Thoracic aorta endothelial cell (primary cell): ENCODE results near the gene FBXL16. TPM values are rescaled to one million over a fixed set of nuclear protein-coding genes. Genes with fewer than 3 reads are reported as not detected.

Experiments used
- total RNA-seq: library from RNA; depleted of rRNA; stranded (reverse); fragments of >200 nt; gene quantifications from 2 replicates; pipeline ENCODE4 v1.2.3, GENCODE V29; 2012

FBXL16 gene, protein sequence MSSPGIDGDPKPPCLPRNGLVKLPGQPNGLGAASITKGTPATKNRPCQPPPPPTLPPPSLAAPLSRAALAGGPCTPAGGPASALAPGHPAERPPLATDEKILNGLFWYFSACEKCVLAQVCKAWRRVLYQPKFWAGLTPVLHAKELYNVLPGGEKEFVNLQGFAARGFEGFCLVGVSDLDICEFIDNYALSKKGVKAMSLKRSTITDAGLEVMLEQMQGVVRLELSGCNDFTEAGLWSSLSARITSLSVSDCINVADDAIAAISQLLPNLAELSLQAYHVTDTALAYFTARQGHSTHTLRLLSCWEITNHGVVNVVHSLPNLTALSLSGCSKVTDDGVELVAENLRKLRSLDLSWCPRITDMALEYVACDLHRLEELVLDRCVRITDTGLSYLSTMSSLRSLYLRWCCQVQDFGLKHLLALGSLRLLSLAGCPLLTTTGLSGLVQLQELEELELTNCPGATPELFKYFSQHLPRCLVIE
- total RNA-seq = 0.65 and 0.66 TPM in 2 replicates

DNA sequence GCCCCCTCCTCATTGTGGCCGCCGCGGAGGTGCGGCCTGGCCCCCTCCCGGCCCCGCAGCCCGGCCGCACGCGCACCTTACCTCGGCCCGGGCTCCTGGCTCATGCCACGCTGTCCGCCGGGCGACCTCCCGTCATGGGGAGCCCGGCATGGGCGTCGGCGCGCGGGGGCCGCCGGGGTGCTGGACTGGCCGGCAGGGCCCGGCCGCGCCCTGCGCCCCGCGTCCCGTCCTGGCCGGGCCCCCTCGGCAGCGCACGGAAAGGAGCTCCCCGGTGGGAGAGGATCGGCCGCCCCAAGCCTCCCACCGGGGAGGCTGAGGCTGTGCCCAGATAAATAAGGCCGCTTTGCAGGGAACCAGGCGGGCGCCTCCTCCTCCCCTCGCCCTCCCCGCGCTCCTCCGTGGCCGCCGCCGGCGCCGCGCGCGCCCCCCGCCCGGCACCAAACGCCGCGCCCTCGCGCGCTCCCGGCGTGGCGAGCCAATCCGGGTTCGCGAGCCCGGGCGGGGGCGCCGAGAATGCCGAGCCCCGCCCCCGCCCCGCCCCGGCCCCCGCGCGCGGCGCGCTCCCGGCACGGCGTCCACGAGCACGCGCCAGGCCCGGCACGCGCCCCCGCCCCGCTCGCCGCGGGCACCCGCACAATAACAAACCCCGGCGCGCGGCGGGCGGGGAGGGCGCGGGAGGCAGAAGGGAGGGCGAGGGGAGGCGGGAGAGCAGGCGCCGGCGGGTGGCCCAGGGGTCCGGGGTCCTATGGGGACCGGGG lies at the start of gene FBXL16:
TSS of gene FBXL16 (minus strand) at position 371 of the 758 bp plus-strand sequence. CDS start 8,396 bp downstream, outside the sequence.

DNA sequence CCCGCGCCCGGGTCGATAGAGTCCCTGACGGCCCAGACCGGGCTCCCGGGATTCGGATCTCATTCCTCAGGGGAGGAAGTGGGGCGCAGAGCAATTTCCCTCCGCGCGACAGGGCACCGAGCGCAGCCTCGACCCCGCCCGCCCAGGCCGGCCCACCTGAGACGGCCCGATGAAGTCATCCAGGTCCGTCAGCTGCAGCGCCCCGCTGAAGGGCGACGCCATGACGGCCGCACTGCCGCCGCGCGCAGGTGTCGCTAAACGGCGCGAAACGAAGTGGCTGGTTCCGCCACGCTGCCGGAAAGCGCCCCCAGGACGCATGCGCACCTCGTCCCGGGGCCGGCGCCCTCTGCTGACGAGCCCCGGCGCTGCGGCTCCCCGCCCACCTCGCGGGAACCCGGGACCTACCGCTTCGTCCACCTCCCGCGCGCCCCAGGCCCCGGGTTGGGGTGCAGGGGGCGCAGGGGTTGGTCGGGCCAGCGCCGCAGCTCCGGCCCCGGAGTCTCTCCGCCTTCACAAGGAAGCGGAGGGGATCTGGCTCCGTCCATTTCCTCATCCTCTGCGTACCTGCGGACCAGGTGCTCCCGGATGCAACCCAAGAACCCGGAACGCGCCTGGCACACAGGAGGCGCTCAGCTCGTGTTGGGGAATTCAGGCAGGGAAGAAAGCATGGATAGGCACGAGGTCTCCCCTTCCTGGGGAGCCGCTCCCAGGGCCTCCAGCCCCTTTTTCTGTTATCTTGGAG lies 35.3 kb upstream of the FBXL16 start, which contains the start of gene CIAO3:
TSS of gene CIAO3 (minus strand) at position 234 of the 742 bp plus-strand sequence. CDS start at position 222, 12 bp downstream.

DNA sequence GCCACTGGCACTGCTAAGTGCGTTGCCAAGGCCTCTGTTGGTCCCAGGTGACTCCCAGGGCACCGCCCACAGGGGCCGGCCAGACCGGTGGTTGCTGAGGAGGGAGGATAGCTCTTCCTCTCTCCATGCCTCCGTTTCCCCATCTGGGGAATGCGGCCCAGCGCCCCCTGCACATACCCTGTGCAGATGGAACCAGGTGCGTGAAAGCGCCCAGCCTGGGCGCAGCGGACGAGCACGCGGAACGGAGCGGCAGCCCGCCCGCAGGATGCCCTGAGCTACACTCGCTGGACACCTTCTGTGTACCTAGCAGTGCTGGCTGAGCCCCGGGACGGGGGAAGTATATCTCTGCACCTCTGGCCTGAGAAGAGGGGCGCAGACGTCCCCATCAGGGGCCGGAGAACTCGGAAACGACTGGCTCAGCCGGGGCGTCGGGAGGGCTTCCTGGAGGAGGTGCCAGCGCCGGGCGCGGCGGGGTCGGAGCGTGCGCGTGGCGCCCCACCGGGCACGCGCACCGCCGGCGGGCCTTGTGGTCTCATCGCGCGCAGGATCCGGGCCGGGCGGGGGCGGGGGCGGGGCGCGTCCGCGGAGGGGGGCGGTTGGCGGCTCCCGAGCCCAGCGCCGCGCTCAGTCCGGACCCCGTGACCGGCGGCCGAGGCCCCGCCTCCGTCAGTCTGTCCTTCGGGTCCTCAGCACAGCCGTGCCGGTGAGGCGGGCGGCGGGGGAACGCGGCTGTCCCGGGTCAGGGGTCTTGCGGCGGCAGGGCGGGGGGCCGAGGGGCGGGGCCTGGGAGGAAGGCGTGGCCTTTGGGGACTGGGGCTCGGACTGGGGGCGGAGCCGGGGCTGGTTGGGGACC lies 21.1 kb upstream of the FBXL16 start, which contains the start of the genes CCDC78 and HAGHL:
TSS of gene CCDC78 (minus strand) at position 6 of the 853 bp plus-strand sequence. CDS start 76 bp downstream, outside the sequence.
TSS of gene HAGHL (plus strand) at position 669 of the 853 bp plus-strand sequence. CDS start 404 bp downstream, outside the sequence.

DNA sequence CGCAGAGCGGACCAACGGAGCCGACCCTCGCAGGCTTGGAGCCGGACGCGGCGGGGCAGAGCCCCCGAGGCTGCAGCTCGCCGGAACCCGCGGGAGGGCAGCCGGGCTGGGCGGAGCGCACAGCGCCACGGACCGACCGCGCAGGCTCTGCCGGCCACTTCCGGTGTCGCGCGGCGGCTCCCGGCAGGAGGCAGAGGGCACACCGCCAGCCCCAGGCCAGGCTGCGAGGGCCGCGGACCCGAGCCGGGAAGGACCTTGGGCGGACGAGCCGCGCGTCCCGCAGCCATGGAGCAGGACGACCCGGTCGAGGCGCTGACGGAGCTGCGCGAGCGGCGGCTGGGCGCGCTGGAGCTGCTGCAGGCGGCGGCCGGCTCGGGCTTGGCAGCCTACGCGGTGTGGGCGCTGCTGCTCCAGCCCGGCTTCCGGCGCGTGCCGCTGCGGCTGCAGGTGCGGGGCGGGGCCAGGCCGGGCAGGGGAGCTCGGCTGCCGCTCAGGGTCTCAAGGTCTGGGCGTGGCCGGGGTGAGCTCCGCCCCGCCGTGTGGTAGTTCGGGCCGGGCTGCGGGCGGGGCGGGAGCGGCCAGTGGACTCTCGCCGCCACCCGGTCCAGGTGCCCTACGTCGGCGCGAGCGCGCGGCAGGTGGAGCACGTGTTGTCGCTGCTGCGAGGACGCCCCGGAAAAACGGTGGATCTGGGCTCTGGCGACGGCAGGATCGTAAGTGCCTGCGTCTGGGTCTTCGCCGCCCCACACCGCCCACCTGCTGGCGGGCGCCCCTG lies 15.6 kb upstream of the FBXL16 start, which contains the start of gene ANTKMT:
TSS of gene ANTKMT (plus strand) at position 157 of the 775 bp plus-strand sequence. CDS start at position 286, 129 bp downstream.

DNA sequence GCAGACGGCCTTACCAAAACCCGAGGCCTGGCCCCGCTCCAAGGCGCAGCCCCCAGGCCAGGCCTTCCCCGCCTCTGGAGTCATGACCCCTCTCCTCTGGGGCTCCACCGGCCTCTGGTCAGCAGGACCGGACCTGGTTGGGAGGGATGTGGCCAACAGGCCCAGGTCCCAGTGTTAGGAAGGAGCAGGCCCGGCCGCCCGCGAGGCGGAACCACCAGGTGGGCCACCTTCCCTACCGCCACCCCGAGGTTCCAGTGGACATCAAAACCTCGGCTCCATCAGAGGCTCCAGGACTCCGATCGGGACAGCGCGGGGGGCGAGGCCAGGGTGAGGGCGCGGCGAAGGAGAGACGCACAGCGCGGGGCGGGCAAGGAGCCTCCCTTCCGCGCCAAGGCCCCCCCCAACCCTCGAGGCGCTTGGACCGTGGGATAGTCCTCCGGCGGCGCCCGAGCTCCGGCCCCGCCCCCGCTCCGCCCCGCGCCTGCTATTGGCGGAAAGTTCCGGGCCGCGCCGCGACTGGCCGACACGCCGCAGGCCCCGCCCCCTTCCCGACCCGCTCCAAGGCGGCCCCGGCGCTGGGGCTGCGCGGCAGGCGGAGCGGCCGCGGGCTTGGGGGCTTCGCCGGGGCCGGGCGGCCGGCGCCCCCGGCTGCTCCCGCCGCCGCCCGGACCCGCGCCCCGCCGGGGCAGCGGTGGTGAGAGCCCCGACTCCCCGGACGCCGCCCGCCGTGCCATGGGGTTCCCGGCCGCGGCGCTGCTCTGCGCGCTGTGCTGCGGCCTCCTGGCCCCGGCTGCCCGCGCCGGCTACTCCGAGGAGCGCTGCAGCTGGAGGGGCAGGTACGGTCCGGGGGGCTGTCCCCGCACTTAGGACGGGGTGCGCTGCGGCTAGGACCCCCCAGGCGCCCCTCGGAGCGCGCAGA lies 9.2 kb upstream of the FBXL16 start, which contains the start of gene METRN:
TSS of gene METRN (plus strand) at position 561 of the 919 bp plus-strand sequence. CDS start at position 733, 172 bp downstream.

DNA sequence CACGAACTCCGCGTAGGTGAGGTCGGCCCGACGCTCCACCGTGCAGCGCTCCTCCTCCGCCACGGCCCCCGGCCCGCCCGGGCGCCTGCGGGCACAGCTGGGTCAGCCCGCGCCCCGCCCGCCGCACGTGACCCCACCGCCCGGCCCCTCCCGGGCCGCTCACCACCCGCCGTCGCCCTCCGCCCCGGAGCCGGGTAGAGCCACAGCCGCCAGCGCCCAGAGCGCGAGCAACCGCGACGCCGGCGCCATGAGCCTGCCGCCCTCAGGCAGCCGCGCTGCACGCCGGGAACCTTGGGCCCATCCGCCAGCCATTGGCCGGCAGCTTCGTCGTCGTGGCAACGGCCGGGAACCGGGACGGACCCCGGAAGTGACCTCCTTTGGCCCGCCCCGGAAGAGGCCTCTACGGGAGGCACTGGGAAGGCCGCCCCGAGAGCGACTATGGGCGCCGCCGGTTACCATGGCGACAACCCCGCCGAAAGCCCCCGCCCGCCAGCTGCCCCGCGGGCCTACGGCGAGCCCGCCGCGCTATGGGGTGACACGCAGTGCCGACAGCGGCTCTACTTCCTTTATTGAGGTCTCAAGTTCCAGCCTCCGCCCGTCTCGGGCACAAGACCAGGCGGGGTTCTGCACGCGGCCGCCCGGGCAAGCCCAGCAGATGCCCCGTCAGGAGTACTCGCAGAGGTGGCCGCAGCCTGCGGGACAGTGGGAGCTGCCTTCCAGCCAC lies 21.4 kb downstream of the FBXL16 start, which contains the start of gene JMJD8:
TSS of gene JMJD8 (minus strand) at position 264 of the 724 bp plus-strand sequence. CDS start at position 249, 15 bp downstream.

DNA sequence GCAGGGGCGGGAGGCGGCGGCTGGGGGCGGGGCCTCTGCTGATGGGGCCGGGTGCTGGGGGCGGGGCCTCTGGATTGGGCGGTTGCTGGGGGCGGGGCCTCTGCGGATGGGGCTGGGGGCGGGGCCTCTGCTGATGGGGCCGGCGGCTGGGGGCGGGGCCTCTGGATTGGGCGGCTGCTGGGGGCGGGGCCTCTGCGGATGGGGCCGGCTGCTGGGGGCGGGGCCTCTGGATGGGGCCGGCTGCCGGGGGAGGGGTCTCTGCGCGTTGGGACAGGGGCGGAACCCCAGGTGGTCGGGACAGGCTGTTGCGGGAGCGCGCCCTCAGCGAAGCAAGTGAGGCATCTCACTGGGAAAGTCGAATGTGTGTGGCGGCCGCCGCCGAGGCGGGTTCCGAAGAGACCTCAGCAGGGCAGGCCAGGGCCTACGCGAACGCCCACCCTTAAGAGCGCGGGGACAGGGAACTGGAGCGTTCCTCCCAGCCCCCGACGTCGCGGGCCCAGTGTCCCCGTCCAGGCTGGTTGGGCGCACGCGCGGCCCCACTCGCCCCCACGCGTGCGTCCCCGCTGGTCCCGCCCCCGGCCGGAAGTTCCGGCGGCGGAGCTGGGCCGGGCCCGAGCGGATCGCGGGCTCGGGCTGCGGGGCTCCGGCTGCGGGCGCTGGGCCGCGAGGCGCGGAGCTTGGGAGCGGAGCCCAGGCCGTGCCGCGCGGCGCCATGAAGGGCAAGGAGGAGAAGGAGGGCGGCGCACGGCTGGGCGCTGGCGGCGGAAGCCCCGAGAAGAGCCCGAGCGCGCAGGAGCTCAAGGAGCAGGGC lies 25.6 kb downstream of the FBXL16 start, which contains the start of gene STUB1:
TSS of gene STUB1 (plus strand) at position 597 of the 811 bp plus-strand sequence. CDS start at position 713, 116 bp downstream.

DNA sequence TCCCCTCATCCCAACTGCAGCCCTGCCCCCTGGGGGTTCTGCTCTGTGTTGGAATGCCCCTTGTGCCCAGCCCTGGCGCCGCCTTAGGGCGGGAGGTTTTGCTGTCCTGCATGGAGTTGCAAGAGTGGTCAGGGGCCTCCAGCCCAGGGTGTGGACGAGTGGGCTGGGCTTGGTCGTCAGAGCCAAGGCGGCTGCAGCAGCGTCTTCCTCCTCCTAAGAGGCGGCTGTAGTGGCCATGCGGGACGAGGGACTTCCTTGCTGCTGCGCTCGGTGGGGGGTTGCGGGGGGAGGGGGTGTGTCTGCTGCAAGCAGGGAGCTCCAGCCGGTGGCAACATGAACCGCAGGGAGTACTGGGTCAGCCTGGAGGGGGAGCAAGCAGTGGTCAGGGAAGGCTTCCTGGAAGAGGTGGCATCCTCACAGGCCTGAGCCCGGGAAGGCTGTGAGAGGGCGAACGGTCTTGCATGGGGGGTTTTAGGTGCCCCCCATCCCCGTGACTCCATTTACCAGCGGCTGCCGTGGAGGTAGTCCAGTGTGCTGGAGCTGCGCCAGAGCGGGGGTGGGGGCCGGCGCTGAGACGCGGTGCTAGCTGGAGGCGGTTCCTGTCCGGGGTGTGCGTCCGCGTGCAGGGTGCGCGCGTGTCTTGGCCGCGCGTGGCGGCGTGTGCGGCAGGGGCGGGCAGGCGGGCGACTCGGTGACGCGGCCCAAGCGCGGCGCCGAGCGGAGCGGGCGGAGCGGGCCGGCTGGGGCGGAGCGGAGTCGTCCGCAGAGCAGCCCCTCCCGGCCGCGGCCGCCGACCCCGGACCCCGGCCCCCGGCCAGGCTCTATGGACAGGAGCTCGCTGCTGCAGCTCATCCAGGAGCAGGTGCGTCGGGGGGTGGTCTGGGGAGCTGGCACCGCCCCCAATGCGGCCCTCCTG lies 30.4 kb downstream of the FBXL16 start, which contains the start of gene RHBDL1:
TSS of gene RHBDL1 (plus strand) at position 704 of the 916 bp plus-strand sequence. CDS start at position 824, 120 bp downstream.

DNA sequence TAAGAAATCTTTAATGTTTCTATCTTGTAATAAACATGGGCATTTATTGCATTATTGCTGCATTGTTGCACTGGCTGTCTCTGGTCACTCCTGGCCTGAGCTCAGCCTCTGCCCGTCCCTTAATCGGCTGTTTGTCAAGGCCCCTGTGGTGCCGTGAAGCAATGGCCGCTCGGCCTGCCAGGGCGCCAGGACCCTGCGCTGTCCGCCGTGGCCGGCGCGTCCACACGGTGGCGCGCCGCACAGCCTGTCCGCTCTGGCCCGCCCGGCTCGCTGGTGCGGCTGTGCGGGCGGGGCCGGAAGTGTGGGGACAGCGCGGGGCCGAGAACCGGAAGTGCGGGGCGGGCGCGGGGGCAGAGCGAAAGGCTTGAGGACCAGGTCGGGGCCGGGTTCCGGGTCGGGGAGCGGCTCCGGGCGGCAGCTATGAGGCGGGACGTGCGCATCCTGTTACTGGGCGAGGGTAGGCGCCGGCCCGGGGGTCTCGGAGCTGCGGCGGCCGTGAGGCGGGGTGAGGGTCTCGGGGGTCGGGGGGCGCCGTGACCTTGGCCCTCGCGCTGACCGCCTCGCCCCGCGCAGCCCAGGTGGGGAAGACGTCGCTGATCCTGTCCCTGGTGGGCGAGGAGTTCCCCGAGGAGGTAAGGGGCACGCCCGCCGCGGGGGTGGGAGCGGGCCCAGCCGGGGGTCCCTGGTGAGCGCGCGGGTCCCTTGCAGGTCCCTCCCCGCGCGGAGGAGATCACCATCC lies 37.7 kb downstream of the FBXL16 start, which contains the start of gene RHOT2:
TSS of gene RHOT2 (plus strand) at position 353 of the 739 bp plus-strand sequence. CDS start at position 421, 68 bp downstream.

DNA sequence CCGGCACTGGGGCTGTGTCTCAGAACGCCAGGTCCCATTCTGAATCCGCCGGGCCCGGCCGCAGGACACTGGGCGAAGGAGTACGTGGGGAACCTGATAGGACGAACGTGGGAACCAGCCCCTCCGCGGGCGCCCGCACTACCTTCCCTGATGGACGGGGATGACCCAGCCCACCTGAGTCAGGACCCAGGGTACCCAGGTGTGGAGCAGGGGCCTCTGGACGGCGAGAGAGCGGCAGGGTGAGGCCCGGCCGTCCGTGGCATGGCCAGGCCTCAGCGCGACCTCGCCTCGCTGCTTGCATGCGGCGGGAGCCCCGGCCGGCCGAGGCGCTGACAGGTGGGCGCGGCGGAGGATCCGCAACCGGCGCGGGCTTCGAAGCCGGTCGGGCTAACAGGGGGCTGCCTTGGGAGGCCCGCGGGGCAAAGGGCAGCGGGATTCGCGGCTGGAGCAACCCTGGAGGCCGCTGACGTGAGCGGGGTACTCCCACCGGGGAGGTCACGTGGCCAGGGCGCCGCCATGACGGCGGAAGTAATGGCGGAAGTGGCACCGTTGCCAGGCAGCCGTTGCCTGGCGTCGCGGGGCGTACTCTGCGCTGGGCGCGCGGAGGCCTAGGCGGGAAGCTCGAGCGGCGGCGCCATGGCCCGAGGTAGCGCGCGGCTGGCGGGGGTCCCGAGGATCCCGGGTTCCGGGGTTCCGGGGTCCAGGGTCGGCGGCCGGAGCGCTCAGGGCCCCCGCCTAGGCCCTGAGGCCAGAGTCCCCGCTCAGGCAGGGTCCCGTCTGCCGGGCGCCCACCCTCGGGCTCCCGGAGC lies 56.6 kb downstream of the FBXL16 start, which contains the start of gene WDR90:
TSS of gene WDR90 (plus strand) at position 585 of the 809 bp plus-strand sequence. CDS start at position 637, 52 bp downstream.

